Suppressor macrophage treated with lipopolysaccharide for 4 hours (primary cell): ENCODE results near the gene NTMT1.
A peak's percentile ranks its signal among the peaks of the same experiment; 100 is the strongest.
"Not testable (repeated sequence)": the region's sequence is repeated elsewhere in the genome, so short reads cannot be mapped to it uniquely, and the experiment has no call there.

Source experiments
- DNase-seq: peaks from one replicate; pipeline ENCODE4 v3.0.0-alpha.2; 2020

Gene NTMT1

GRCh38 chr9:129655696-129656095, 29.7 kb downstream of the NTMT1 start:
- DNase-seq: no peak

DNA sequence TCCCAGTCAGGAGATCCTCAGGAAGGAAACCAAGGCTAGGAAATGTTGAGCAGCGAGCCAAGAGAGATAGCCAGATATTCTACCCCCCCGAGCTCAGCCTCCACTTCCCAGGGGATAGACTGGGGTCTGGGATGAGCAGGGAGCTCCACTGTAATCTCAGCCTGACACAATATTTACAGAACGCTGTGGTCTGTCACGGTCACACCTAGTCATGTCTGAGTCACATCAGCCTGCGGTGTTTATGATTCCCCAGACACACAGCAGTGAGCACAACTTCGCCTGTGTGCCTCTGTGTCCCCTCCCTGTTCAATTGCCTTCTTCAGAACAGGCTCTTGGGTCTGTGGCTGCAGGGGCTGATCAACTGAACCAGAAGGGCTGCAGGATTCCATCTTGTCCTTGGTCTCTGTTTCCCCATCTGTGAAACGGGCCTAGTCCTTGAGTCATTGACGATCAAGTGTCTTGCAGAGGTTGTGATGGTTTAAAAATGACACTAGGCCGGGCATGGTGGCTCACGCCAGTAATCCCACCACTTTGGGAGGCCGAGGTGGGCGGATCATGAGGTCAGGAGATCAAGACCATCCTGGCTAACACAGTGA, 30.9 kb downstream of the NTMT1 start:
- DNase-seq: no peak

- DNase-seq: no peak
Observed at GRCh38 chr9:129661029-129661428, 35.1 kb downstream of the NTMT1 start.

DNA sequence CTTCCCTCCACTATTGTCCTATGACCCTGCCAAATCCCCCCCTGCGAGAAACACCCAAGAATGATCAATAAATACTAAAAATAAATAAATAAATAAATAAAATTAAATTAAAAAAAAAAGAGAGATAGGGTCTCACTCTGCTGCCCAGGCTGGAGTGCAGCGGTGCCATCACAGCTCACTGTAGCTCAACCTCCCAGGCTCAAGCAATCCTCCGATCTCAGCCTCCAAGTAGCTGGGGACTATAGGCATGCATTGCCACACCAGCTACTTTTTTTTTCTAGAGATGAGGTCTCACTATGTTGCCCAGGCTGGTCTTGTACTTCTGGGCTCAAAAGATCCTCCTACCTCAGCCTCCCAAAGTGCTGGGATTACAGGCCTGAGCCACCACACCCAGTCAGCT, 36.3 kb downstream of the NTMT1 start:
- not testable (repeated sequence) for DNase-seq

DNA sequence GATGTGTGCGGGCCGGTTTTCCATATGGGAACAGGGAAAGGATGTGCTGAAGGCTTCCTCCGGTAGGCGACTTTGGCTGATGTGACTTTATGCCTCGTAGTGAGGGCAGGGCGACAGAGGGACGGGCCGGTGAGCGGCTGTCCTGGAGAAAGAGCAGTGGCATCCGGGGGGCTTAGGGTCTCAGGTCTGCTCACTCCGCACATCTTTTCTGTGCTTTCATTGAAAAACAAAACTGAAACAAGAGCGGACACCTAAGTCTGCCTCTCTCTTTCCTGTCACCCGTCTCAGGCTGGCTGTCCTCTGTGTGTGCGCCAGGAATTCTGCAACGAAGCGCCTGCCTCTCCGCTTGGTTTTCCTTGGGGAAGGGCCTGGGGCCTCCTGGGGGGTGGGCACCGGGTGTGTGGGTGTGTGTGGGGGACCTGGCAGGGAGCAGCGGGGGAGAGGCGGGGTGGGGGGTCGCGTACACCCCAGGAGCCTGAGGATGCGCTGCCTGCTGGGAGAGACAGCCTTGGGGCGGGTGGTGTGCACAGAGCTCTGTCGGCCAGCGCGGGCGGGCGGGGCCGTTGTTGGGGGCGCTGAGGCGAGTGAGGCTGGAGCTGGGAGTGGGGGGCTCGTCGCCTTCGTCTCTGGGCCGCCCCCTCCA, 38.9 kb downstream of the NTMT1 start:
- DNase-seq: no peak

DNA sequence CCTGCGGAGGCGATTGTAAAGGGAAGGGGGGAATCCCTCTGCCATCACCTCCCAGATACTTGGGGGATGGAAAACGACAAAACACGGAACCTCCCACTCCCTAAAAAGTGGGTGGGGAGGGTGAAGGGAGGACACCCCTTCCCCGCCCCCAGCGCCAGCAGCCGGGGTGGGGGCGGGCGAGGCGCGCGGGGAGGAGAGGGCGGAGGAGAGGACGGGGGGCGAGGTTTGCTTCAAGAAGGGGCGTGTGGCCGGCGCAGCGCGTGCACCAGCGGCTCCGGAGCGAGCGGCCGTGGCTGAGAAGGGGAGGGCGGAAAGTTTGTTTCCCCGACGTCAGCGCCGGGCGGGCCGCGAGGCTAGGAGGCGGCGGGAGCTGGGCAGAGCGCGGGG, 39.4 kb downstream of the NTMT1 start, which contains the start of gene PRRX2:
Gene PRRX2, plus strand, starts transcription at position 259 of the 387 bp plus-strand sequence. CDS start 221 bp downstream, outside the sequence.
- DNase-seq: peak; percentile 11

GRCh38 chr9:129665814-129666520, 40.0 kb downstream of the NTMT1 start:
- DNase-seq: no peak

GRCh38 chr9:129666575-129666974, 40.6 kb downstream of the NTMT1 start:
- DNase-seq: no peak

DNA sequence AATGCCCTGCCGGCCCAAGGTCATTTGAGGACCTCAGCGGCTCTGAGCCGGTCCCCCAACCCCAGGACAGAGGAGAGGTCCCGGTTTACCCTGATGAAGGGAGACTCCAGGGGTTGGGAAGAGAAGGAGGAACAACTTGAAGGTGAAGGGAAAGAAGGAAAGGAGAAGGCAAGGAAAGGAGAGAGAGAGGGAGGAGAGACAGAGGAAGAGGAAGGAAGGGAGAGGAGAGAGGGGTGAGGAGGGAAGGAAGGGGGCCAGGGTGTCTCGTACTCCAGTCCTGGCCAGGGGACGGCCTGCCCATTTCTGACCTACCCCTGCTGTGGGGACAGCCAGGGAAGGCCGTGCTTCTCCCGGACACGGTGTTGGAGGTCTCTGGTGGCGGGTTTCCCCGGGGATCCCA, 41.4 kb downstream of the NTMT1 start:
- no peak for DNase-seq

DNA sequence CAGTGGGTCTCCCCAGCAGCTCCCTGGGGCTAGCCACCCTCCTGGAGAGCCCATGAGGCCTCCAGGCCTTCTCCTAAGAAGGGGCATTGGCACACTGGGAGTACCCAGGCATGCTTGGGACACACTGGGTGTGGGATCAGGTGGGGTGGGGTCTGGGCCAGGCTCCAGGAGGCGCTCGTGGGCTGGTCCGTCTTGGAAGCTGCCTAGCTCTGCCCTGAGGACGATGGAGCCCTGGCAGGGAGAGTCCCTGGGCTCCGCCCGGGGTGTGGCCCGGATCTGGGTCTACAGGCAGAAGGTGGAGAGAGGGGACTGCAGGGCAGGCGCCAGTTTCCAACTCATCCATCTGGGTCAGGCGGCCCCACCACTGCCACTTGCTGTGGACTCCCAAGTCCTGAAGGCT, 41.9 kb downstream of the NTMT1 start:
- DNase-seq: no peak

DNA sequence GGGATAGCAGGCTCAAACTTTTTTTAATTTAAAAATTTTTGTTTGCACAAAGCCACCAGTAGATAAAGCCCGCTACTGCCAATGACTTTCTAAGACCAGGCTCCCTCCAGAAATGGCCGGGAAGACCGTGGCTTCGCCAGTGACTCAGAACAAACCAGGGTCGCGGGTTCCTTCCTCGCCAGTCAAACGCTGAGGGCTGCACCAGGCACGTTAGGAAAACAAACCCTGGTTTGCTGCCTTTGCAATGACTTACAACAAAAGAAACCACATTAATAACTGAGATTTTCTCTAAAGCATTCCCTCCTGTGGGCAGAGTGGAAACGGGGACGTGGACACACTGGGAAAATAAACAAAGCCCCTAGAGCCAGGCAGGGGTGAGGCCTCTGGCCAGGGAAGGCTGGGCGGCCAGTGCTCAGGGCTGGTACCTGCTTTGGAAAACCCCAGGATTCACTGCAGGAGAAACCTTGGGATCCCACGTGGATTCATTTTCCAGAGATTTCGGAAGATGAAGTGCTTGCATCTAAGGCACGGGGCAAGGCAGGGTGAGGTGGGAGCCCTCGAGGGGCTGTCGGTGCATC, 43.3 kb downstream of the NTMT1 start:
- DNase-seq: no peak

DNA sequence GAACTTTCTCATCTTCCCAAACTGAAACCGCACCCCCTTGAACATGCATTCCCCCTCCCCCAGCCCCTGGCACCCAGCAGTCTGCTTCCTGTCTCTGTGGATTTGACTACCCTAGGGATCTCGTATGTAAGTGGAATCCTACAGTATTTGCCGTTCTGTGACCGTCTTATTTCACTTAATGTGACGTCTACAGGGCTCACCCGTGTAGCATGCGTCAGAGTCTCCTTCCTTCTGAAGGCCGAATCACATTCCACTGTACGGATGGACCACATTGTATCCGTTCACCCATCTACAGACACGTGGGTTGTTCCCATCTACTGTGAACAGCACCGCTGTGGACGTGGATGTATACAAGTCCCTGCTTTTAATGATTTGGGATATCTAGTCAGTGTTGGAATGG, 44.0 kb downstream of the NTMT1 start:
- no peak for DNase-seq

DNA sequence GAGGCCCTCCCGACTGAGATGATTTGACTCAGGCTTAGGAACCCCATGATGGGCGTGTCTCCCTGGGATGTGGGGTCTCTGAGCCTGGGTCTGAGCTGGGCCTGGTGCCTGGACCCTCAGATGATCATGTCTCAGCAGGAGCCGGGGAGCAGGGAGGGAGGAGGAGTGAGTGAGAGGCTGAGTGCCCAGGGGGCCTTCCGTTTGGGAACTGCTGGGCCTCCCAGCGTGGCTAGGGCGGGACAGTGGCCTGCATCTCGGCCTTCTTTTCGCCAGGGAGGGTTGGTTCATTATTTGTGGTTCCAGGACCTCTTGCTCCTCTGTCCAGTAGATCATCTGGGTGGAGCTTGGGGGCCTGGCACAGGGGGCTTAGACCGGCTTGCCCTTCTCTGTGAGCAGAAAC, 45.1 kb downstream of the NTMT1 start:
- DNase-seq: no peak

GRCh38 chr9:129671519-129671918, 45.6 kb downstream of the NTMT1 start:
- DNase-seq: no peak

- no peak for DNase-seq
Observed at GRCh38 chr9:129672702-129673101, 46.7 kb downstream of the NTMT1 start.

- no peak for DNase-seq
Observed at GRCh38 chr9:129673602-129674001, 47.6 kb downstream of the NTMT1 start.

DNA sequence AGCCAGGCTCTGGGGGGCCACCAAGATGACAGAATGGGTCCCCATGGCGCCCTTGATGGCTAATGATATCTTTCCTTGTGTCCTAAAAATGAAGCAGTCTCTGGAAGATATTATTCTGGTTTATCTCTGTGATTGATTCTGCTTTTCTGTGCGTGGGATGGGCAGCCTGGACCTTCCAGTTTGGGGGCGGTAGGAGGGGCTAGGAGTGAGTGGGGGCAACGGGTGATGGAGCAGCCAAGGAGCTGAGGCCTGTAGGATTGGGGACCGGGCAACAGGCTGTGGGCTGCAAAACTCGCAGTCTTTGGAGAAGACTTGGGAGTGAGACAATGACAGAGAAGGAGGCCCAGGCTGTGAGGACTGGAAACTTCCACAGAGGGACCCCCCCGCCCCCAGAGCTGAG, 48.3 kb downstream of the NTMT1 start:
- no peak for DNase-seq

DNA sequence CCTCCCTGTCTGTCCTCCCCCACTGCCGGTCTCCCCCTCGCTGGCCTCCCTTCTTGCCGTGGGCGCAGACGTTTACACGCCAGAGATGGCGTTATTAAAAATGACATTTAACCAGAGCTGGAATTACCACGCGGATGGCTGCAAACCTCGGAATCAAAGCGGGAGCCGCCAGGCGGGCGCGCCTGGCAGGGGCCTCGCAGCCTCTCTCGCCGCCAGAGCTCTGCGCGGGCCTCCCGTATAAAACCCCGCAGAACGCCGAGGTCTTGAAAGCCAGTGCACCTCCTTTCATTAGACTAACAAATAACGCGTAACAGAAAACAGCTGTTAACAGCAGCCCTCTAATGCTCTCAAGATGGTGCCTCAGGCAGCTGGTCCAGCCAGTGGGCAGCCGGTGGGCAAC, 49.7 kb downstream of the NTMT1 start:
- no peak for DNase-seq

GRCh38 chr9:129676287-129676686, 50.3 kb downstream of the NTMT1 start:
- DNase-seq: no peak

- no peak for DNase-seq
Observed at GRCh38 chr9:129676975-129677374, 51.0 kb downstream of the NTMT1 start.

DNA sequence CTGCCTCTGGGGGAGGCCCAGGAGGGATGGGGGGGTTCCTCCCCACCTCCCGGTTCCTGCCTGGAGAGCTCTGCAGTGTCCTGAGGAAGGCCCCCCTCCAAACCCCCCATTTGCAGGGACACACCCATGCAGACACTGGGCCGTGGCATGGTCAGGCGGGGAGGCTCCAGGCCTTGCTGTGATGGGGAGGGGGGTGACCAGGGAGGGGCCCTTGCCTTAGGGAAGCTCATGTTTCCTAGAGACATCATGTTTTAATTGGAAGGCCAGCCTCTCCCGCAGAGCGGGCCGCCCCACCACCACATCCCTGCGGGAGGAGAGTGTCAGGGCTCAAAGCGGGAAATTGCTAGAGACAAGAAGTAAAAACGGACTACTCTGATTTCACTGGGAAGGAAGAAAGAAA, 51.5 kb downstream of the NTMT1 start:
- no peak for DNase-seq

GRCh38 chr9:129678844-129679243, 52.9 kb downstream of the NTMT1 start:
- no peak for DNase-seq

DNA sequence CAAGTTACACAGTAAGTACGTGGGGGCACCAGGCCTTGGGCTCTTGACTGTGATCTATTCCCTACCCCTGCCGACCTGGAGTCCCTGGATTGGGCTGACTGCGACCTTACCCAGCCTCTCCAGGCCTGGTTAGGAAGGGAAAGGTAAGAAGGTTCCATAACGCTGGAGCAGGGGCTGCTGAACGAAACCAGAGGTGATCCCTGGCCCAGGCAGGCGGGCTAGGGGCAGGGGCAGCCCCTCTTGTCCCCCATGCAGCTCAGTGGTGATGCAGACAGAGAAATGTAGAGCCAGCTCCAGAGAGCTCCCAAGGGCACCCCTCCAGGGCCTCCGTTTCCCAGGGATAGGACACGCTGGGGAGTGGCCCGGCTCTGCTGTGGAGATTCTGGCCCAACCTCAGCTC, 53.6 kb downstream of the NTMT1 start:
- no peak for DNase-seq

DNA sequence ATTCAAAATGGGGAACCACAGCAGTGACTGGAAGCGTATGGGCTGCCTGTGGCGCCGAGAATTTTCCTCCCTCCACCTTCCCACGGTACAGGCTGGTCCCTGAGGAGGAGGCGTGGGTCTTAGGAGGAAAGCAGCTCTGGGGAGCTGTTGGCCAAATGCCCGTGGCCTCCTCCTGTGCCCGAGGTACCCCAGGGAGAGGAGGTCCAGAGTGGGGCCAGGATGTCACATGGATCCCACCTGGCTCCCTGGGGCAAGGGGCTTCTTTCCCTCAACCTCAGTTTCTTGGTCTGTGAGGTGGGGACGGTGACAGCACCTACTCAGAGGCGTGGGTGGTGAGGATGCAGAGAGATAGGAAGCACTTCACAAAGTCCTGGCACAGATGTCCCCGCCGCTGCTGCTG, 56.0 kb downstream of the NTMT1 start:
- DNase-seq: no peak
